Spleen (tissue), 11 donors: Measurements from ENCODE around the gene PTPRN2. TPM values are rescaled to one million over a fixed set of nuclear protein-coding genes. Genes with fewer than 3 reads are reported as not detected.
A peak's percentile ranks its signal among the peaks of the same experiment; 100 is the strongest.

Experiments used
- DNase-seq: peaks from one replicate; pipeline ENCODE4 v3.0.0-alpha.2; 2020
- H3K27ac ChIP-seq, 8 donors: fragments of 200-600 bp; sonication (generic) in 7 of 8; 1 replicate in 4 of 8; 2 replicates in 4 of 8; pipeline versions ENCODE4 v1.5.0 to v1.8.0; 2016 to 2021; ENCODE audit warnings: inconsistent platforms in 4 of 8, mild to moderate bottlenecking in 4 of 8, moderate library complexity in 1 of 8
- H3K27me3 ChIP-seq, 7 donors: fragments of 200-600 bp; sonication (generic) in 6 of 7; replicated peaks in 1 of 7; 1 replicate in 4 of 7; 2 replicates in 3 of 7; pipeline versions ENCODE4 v1.5.0 to v1.8.0; 2016 to 2021; ENCODE audit warnings: inconsistent platforms in 3 of 7, mild to moderate bottlenecking in 1 of 7
- H3K36me3 ChIP-seq, 6 donors: fragments of 200-600 bp; sonication (generic) in 5 of 6; 1 replicate in 4 of 6; 2 replicates in 2 of 6; pipeline versions ENCODE4 v1.5.0 to v1.8.0; 2016 to 2021; ENCODE audit warnings: inconsistent platforms in 2 of 6
- H3K4me1 ChIP-seq, 6 donors: fragments of 200-600 bp; sonication (generic) in 5 of 6; 1 replicate in 3 of 6; 2 replicates in 3 of 6; pipeline versions ENCODE4 v1.5.0 to v1.8.0; 2016 to 2021; ENCODE audit warnings: inconsistent platforms in 3 of 6
- H3K4me3 ChIP-seq, 8 donors: fragments of 200-600 bp; sonication (generic) in 7 of 8; 1 replicate in 4 of 8; 2 replicates in 4 of 8; pipeline versions ENCODE4 v1.5.0 to v1.8.0; 2016 to 2021; ENCODE audit warnings: inconsistent platforms in 4 of 8, mild to moderate bottlenecking in 4 of 8, moderate library complexity in 2 of 8
- H3K9me3 ChIP-seq, 8 donors: fragments of 200-600 bp; sonication (generic) in 7 of 8; 1 replicate in 4 of 8; 2 replicates in 4 of 8; pipeline versions ENCODE4 v1.5.0 to v1.8.0; 2016 to 2021; ENCODE audit warnings: inconsistent platforms in 4 of 8
- CTCF ChIP-seq, 11 experiments: fragments of 200-600 bp in 7 of 11; fragments of 450-650 bp in 4 of 11; sonication (generic) in 4 of 11; IDR thresholded peaks in 8 of 11; conservative IDR thresholded peaks in 3 of 11; 1 replicate in 7 of 11; 2 replicates in 4 of 11; pipeline versions ENCODE4 v1.4.0 to v1.8.0; 2016 to 2021; ENCODE audit warnings: antibody characterized with exemption in 11 of 11, inconsistent platforms in 4 of 11, mild to moderate bottlenecking in 1 of 11
- POLR2A ChIP-seq, 3 donors: fragments of 450-650 bp; IDR thresholded peaks; one replicate each; pipeline ENCODE4 v1.5.1; 2017; ENCODE audit warnings: antibody characterized with exemption in 3 of 3, mild to moderate bottlenecking in 1 of 3
- POLR2AphosphoS5 ChIP-seq, 3 donors: sonication (generic); formaldehyde crosslinking; IDR thresholded peaks; one replicate each; pipeline ENCODE4 v1.5.1; 2017; ENCODE audit warnings: antibody characterized with exemption in 3 of 3
- WGBS, 5 donors: extraction: QIAGEN DNeasy Blood & Tissue Kit in 3 of 5; methylation state at CpG; one replicate each; pipeline versions ENCODE4 v1.1.5 to v1.1.7; 2013 to 2018; 5-methylcytosine and 5-hydroxymethylcytosine counted together
- intact Hi-C: fragments of 100-400 bp; cut with DNase I; formaldehyde crosslinking; loops from one replicate; pipeline ENCODE4 v1.15.0; 2023; ENCODE audit warnings: low total_unique reads
- polyA plus RNA-seq, 3 donors: library from polyadenylated mRNA; stranded (reverse); fragments of 200-250 nt; gene quantifications; one replicate each; pipeline ENCODE4 v1.2.1, GENCODE V29; 2013
- total RNA-seq, 7 donors: library from RNA; depleted of rRNA in 3 of 7; stranded (reverse); fragments of >200 nt in 3 of 7; fragmentation: NEBNext Ultra II Directional in 4 of 7; extraction: Animal tissue kit (Norgen Biotek cat#: 25700) in 4 of 7; gene quantifications; one replicate each; pipeline versions ENCODE4 v1.1.0 to v1.2.1, GENCODE V29; 2016 to 2021
- donor health status: healthy with polysubstance abuse.
- donor health status: DM: no; HTN: no; CAD: no; lungs with moderate emphysema.
- donor health status: DM: no; HTN: no; CAD: no.
- donor health status: Bipolar disorder and iron deficiency.
- donor health status: healthy.
- donor health status: DM: no; HTN: no; CAD: no.
- donor health status: DM: yes; HTN: yes; CAD: no.

PTPRN2 gene
- total and polyA plus RNA-seq, 10 donors, result 7.0 to 22.8 (median 16.8) TPM

- intact Hi-C loops, result no loop called here
- DNase-seq, result peak; percentile 69
- H3K4me3 ChIP-seq, result no peak overlapping the region
Observed at GRCh38 chr7:158067219-158067930, 520.2 kb downstream of the PTPRN2 start.

GRCh38 chr7:158066085-158066484, 521.5 kb downstream of the PTPRN2 start:
- peaks cover 0 to 26% (median 9%) of the 10 kb centered on the region in 8 donors for H3K9me3 ChIP-seq
- intact Hi-C loops, result no loop called here
- no peak overlapping the region for H3K27ac ChIP-seq
- no peak for TF ChIP-seq CTCF (IDR thresholded peaks at IDR 0.05 in 8 of 11, conservative IDR thresholded peaks at IDR 0.05 in 3 of 11)
- no peak for TF ChIP-seq POLR2A (IDR thresholded peaks at IDR 0.05)
- TF ChIP-seq POLR2AphosphoS5 (IDR thresholded peaks at IDR 0.05), result no peak
- H3K27me3 ChIP-seq, result peaks cover 0 to 32% (median 0%) of the 10 kb centered on the region in 7 donors
- H3K36me3 ChIP-seq, result no peaks in the 10 kb centered on the region
- peak; percentile 28 for DNase-seq
- WGBS, 5 donors, result 88 to 92% (median 90%) methylated on average over 4 of the region's 4 CpGs
- H3K4me3 ChIP-seq, result no peak overlapping the region
- no peaks in the 10 kb centered on the region for H3K4me1 ChIP-seq

More at GRCh38 chr7:158067219-158067930, 520.2 kb downstream of the PTPRN2 start:
- no peaks in the 10 kb centered on the region for H3K36me3 ChIP-seq
- peaks cover 0 to 27% (median 0%) of the 10 kb centered on the region in 7 donors for H3K27me3 ChIP-seq
- peaks cover 0 to 13% (median 5%) of the 10 kb centered on the region in 8 donors for H3K9me3 ChIP-seq
- no peaks in the 10 kb centered on the region for H3K4me1 ChIP-seq
- no peak overlapping the region for H3K27ac ChIP-seq
- TF ChIP-seq POLR2A (IDR thresholded peaks at IDR 0.05) (no peak), POLR2AphosphoS5 (IDR thresholded peaks at IDR 0.05) (no peak), CTCF (IDR thresholded peaks at IDR 0.05 in 8 of 11, conservative IDR thresholded peaks at IDR 0.05 in 3 of 11) (no peak)
- WGBS, 5 donors, result 77 to 88% (median 81%) methylated on average over 24 to 28 of the region's 28 CpGs

- 77 to 88% (median 82%) methylated on average over 12 of the region's 12 CpGs for WGBS, 5 donors
- no peak overlapping the region for H3K4me3 ChIP-seq
- H3K36me3 ChIP-seq, result no peaks in the 10 kb centered on the region
- no peak overlapping the region for H3K27ac ChIP-seq
- intact Hi-C loops, result no loop called here
- TF ChIP-seq POLR2AphosphoS5 (IDR thresholded peaks at IDR 0.05) (no peak), POLR2A (IDR thresholded peaks at IDR 0.05) (no peak), CTCF (IDR thresholded peaks at IDR 0.05 in 8 of 11, conservative IDR thresholded peaks at IDR 0.05 in 3 of 11) (no peak)
- H3K9me3 ChIP-seq, result peaks cover 0 to 28% (median 9%) of the 10 kb centered on the region in 8 donors
- H3K27me3 ChIP-seq, result peaks cover 0 to 32% (median 0%) of the 10 kb centered on the region in 7 donors
- no peaks in the 10 kb centered on the region for H3K4me1 ChIP-seq
- peak; percentile 64 for DNase-seq
Observed at GRCh38 chr7:158065340-158065739, 522.3 kb downstream of the PTPRN2 start.

- Histone ChIP-seq H3K4me3 (no peak overlapping the region), H3K9me3 (peaks cover 0 to 28% (median 9%) of the 10 kb centered on the region in 8 donors), H3K4me1 (no peaks in the 10 kb centered on the region), H3K27me3 (peaks cover 0 to 32% (median 0%) of the 10 kb centered on the region in 7 donors), H3K36me3 (no peaks in the 10 kb centered on the region), H3K27ac (no peak overlapping the region)
- peak; percentile 55 for DNase-seq
- WGBS, 5 donors, result 61 to 83% (median 75%) methylated on average over 4 of the region's 4 CpGs
- intact Hi-C loops, result no loop called here
- TF ChIP-seq POLR2AphosphoS5 (IDR thresholded peaks at IDR 0.05), result no peak
Observed at GRCh38 chr7:158064631-158065030, 523.0 kb downstream of the PTPRN2 start.
